NCI-H187 (cell line): ENCODE results near the gene GOLGA6L7.
"Not testable (repeated sequence)": the region's sequence is repeated elsewhere in the genome, so short reads cannot be mapped to it uniquely, and the experiment has no call there.

Experiments used
- DNase-seq, 2 experiments: peaks; one replicate each; lab custom pipeline; 2025; lab: John Stamatoyannopoulos, UW

The GOLGA6L7 gene

DNA sequence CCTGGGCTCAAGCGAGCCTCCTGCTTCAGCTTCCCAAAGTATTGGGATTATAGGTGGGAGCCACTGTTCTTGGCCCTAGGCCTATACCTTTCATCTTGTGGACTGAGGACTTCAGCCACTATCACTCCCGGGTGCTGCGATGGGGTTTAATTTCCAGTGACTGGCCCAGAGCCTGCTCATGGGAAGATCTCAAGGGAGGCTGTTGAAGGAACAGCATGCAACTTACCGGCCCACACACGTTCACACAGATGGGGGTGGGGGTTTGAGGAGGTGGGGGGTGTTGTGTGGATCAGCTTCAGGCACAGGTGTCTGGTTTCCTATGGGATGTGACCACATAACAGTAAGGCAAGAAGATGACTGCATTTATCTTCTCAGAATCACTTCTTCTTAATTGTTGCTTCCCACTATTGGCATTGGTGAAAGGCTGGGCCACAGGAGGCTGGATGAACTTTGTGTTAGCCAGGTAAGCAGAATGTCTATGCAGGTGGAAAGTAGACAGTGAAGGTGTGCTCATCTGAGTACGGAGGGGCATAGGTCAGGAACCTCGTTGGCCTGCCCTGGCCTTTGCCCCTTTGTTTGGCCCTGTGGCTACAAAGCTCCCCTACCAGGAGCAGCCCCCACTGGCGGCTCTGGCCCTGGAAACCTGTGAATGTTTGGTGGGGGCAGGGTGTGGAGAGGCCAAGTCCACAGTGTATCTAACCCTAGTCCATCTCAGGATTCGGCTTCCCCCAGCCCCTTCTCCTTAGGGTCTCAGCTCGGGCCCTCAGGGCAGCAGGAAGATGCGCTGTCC is 35.9 kb upstream of the GOLGA6L7 start:
- no peak for DNase-seq

GRCh38 chr15:28881600-28881999 is 33.2 kb upstream of the GOLGA6L7 start:
- no peak for DNase-seq

DNA sequence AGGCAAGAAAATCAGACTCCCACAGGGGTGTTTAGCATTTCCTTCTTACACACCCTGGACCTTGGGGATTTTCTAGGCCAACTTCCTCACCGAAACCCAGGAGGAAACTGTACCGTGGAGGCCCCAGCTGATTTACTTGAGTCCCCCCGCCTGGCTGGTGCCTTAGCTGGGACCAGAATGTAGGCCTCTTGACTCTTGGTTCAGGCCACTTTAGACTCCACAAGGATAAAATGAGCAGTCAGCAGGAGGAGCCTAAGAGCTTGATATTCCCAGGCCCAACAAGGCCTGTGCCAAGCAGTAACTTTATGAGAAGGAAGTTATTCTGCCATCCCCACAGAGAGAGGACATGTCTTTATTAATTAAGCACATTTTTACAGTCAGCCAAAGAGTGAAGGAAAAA is 32.7 kb upstream of the GOLGA6L7 start:
- no peak for DNase-seq

DNA sequence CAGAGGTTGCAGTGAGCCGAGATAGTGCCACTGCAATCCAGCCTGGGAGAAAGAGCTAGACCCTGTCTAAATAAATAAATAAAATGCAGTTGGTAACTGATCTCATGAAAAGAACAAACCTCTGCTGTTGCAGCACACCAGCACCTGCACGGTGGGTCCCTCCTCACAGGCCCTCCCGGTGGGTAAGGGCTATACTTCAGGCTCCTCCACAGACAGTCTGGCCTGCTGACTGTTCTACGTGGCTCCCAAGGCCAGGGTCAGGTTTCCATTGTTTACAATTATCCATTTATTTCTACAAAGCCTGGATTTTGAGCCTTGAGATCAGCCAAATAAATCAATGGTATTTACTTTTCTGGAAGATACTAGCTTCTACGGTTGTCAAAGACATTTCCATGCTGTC is 32.2 kb upstream of the GOLGA6L7 start:
- DNase-seq: no peak

- no peak for DNase-seq
Measured at GRCh38 chr15:28879551-28879950, 31.1 kb upstream of the GOLGA6L7 start.

GRCh38 chr15:28878209-28878608 is 29.8 kb upstream of the GOLGA6L7 start:
- no peak for DNase-seq

DNA sequence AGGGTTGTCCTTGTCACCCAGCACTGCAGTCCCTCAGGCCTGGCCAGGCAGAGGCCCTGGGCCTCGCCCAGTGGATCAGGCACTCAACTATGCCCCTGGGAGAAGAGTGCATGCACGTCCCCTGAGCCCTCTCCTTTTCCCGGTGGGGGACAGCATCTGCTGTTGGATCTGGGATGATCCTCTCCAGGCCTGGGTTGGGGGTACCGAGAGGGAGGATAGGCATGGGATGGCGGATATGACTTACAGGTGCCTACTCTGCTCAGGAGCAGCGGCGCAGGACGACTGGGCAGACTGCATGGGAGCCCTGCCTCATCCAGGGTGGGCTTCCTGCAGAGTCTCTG is 28.4 kb upstream of the GOLGA6L7 start:
- no peak for DNase-seq

DNA sequence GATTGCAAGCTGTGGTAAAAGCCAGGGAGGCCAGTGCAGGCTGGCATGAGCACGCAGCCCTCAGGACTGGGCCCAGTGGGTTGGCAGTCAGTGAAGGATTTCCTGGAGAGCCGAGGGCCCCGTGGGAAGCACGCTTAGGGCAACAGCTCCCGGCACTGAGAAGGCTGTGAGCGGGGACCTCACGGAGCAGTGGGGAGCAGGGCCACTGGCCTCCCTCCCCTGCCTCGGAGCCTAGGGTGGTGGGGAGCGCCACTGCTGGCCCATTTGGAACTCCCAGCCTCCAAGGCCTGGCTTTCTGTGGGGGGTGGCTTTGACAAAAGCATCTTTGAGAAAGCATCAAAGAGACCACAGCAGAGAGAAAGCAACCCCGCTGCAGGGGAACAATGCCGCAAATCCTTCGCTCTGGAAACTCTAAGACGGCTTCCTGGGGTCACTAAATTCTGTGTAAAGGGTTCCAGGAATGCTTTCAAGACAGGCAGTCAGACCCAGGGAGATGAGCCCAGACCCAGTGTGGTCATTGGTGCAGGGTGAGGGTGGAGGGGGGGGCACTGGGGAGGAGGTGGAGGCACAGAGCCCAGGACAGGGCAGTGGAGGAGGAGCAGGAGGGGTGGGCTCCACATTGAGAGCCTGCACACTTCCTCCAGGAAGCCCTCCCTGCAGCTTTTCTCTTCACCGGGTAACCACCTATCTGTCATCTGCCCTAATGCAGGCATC is 27.8 kb upstream of the GOLGA6L7 start:
- DNase-seq: no peak

- no peak for DNase-seq
Measured at GRCh38 chr15:28875461-28876000, 27.1 kb upstream of the GOLGA6L7 start.

DNA sequence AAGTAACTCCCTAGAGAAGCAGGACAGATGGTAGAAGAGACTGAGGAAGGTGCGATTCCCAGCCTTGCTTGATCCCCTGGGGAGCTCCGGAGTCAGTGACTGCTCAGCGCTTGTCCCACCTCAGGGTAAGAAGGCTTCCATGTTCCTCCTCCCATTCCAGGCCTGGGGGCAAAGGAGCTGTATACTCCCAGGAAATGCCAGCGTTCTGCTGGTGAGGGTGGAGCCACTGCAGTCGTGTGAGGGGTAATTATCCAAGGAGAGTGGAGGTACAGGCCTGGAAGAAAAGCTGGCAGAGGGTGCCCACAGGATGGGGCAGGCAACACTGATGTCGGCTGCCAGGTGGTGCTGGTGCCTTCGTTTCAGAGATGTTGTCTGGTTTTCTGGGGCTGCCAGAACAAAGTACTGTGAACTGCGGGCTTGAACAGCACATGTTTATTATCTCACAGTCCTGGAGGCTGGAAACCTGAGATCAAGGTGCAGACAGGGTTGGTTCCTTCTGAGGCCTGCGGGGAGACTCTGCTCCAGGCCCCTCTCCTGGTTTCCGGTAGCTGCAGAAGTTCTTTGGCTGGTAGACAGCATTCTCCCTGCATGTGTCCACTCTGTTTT is 25.2 kb upstream of the GOLGA6L7 start:
- DNase-seq: no peak

DNA sequence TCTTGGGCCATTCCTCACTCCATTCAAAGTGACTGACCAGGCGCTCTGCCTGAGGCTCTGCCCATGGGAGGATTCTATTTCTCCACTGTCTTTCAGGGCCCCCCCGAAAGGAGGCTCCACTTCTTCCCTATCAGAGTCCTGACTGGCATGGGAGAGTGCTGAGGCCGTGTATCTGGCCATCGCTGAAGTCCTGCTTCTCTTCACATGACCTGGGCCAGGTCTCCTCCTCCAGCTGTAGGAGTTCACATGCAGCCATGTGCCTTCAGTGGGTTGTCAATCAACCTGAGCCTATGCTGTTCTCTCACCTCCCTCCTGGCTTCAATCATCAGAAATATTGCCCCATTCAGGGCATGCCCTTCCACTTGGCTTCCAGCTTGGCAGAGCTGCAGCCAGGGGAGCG is 24.6 kb upstream of the GOLGA6L7 start:
- no peak for DNase-seq

DNA sequence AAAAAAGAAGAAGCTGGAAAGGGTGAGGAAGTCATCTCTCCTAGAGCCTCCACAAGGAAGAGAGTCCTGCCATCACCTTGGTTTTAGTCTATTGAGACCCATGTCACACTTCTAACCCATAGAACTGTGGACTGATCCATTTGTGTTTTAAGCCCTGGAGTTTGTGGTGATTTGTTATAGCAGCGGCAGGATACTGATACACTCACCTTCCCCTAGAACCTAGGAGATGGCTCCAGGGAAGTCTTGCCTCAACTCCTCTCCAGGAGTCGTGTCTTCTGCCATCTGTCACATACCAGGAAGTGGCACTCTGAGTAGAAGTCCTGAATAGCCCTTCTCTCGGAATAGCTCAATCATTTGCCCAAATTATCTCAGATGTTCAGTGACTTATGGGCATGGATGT is 22.7 kb upstream of the GOLGA6L7 start:
- no peak for DNase-seq

DNA sequence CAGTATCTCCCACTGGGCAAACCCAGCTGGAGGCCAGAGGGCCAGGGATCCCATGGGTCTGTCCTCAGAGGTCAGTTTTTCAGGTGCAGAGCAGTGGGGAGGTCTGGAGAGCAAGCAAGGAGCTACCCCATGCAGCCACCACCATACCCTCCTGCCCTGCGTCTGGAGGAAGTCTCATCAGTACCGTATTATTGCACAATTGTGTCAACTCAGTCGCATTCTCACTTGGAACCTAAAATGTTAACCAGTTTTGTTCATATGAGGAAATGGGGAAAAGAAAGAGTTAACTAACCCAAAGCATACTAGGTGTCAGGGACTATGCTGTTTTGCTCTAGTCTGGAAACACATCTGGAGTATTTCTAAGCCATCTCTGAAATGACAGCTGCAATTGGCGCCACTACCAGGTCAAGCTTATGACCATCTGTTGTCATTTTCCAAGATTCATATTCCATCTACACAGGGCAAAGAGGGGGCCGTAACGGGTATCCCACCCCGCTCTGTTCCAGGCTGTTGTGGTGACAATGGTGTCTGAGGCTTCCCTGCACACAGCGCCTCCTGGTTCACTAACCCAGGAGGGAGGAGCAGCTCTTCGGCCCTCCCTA is 20.4 kb upstream of the GOLGA6L7 start:
- DNase-seq: no peak

GRCh38 chr15:28861589-28862293 is 13.3 kb upstream of the GOLGA6L7 start:
- not testable (repeated sequence) for DNase-seq

- DNase-seq: no peak
Measured at GRCh38 chr15:28861031-28861534, 12.6 kb upstream of the GOLGA6L7 start.

- not testable (repeated sequence) for DNase-seq
Measured at GRCh38 chr15:28854578-28854977, 6.1 kb upstream of the GOLGA6L7 start.

DNA sequence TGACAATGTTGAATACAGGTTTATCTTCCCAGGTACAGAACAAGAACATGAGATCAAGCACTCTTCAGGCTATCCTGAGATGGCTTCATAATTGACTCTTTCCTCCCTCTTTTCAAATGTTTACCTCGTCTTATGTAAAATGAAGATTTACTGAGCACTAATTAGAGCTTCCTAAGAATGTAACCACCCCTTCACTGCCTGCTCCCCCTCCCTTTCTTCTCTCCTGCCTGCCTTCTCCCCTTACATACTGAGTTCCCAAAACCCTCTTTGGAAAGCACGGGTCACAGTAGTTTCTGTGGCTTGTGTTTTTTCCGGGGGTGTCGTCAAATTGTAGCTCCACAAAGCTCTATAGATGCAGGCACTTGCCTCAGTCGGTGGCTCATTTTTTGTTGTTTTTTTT is 5.2 kb upstream of the GOLGA6L7 start:
- not testable (repeated sequence) for DNase-seq

DNA sequence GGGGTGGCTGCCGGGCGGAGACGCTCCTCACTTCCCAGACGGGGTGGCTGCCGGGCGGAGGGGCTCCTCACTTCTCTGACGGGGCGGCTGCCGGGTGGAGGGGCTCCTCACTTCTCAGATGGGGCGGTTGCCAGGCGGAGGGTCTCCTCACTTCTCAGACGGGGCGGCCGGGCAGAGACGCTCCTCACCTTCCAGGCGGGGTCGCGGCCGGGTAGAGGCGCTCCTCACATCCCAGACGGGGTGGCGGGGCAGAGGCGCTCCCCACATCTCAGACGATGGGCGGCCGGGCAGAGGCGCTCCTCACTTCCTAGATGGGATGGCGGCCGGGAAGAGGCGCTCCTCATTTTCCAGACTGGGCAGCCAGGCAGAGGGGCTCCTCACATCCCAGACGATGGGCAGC is 1.3 kb upstream of the GOLGA6L7 start:
- not testable (repeated sequence) for DNase-seq

DNA sequence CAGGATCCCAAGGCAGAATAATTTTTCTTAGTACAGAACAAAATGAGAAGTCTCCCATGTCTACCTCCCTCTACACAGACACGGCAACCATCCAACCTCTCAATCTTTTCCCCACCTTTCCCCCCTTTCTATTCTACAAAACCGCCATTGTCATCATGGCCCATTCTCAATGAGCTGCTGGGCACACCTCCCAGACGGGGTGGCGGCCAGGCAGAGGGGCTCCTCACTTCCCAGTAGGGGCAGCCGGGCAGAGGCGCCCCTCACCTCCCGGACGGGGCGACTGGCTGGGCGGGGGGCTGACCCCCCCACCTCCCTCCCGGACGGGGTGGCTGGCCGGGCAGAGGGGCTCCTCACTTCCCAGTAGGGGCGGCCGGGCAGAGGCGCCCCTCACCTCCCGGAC is 827 bp upstream of the GOLGA6L7 start:
- not testable (repeated sequence) for DNase-seq

DNA sequence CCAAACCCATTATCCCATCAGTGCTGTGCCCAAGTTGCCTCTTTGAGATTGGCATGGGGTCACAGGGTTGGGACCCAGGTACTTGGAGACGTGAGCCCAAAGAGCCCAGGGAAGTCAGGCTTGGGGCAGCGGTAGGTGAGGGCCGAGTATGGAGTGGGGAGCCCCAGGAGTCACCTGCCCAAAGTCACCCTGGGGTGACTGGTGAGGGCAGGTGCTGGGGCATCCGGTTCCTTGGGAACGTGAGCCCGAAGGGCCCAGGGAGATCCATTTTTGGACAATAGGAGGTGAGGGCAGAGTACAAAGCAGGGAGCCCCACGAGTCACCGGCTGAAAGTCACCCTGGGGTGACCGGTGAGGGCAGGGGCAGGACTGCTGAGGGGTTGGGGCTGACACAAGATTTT is 485 bp downstream of the GOLGA6L7 start:
- DNase-seq: not testable (repeated sequence)

- DNase-seq: not testable (repeated sequence)
Measured at GRCh38 chr15:28847247-28847646, 1.2 kb downstream of the GOLGA6L7 start.

DNA sequence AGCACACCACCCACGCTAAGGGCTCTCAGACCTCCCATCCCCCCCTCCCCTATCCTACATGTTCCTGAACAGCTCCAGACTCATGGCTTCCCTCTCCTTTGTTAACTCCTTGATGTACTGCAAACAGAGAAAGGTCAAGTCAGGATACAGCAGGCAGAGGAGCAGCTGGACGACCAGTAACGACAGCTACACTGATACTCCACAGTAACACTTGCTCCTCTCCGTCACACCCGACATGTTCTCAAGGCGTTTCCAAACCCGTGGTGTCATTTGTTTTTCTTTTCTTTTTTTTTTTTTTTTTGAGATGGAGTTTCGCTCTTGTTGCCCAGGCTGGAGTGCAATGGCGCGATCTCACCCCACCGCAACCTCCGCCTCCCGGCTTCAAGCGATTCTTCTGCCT is 4.3 kb downstream of the GOLGA6L7 start:
- not testable (repeated sequence) for DNase-seq
